Measurements from ENCODE around the gene SMCO3.

SMCO3 gene

GRCh38 chr12:14849661-14850060 lies 35.7 kb upstream of the SMCO3 start:
- no peak overlapping the region for H3K4me3 ChIP-seq (ENCODE audit: low read depth, low read length)
- TF ChIP-seq CTCF (IDR thresholded peaks at IDR 0.05; ENCODE audit: low read depth, low read length), result no peak

- no peak overlapping the region for H3K4me3 ChIP-seq (ENCODE audit: low read depth, low read length)
- TF ChIP-seq CTCF (IDR thresholded peaks at IDR 0.05; ENCODE audit: low read depth, low read length), result no peak
Observed at GRCh38 chr12:14846876-14847580, 33.0 kb upstream of the SMCO3 start.

GRCh38 chr12:14846042-14846587 lies 32.1 kb upstream of the SMCO3 start:
- TF ChIP-seq CTCF (IDR thresholded peaks at IDR 0.05; ENCODE audit: low read depth, low read length), result no peak
- no peak overlapping the region for H3K4me3 ChIP-seq (ENCODE audit: low read depth, low read length)

GRCh38 chr12:14845350-14845750 lies 31.4 kb upstream of the SMCO3 start:
- TF ChIP-seq CTCF (IDR thresholded peaks at IDR 0.05; ENCODE audit: low read depth, low read length), result peak; percentile 60
- no peak overlapping the region for H3K4me3 ChIP-seq (ENCODE audit: low read depth, low read length)

GRCh38 chr12:14844401-14844800 lies 30.4 kb upstream of the SMCO3 start:
- no peak overlapping the region for H3K4me3 ChIP-seq (ENCODE audit: low read depth, low read length)
- TF ChIP-seq CTCF (IDR thresholded peaks at IDR 0.05; ENCODE audit: low read depth, low read length), result no peak

- TF ChIP-seq CTCF (IDR thresholded peaks at IDR 0.05; ENCODE audit: low read depth, low read length), result no peak
- no peak within 1 kb of the TSS for H3K4me3 ChIP-seq (ENCODE audit: low read depth, low read length)
Observed at GRCh38 chr12:14843425-14843887, 29.5 kb upstream of the SMCO3 start, which contains the start of gene ART4. Gene ART4, minus strand, starts transcription at chr12:14843526. Its CDS starts 413 bp downstream, at chr12:14843113.

- H3K4me3 ChIP-seq (ENCODE audit: low read depth, low read length), result no peak overlapping the region
- no peak for TF ChIP-seq CTCF (IDR thresholded peaks at IDR 0.05; ENCODE audit: low read depth, low read length)
Observed at GRCh38 chr12:14842315-14842714, 28.3 kb upstream of the SMCO3 start.
